ENCODE data around the gene ETV4.

DNA sequence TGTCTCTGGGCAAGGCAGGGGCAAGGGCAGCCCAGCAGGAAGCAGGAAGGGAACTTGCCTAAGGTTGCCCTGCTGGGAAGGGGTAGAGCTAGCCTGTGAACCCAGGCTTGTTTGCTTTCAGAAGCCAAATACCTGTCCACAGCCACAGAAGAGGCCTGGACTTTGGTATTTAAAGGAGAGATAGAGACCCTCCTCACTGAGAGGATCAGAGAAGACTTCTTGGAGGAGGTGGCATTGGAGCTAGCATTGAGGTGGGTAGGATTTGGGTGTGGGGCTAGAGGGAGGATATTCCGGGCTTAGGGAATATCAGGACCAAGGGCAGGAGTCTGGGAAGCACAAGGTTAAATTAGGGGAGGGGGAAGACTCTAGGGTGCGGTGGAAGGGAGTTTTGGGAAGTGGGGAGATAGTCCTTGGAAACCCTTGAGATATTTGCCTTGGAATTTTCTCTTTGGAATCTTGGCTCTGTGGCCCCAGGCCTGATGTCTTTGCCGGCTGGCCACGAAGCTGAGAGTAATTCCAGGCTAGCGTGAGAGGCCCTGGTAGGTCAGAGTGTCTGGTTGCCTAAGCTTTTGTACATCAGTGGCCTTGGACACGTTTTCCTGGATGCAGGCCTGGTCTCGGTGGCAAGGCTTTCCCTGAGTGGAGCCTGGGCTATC lies 13.1 kb upstream of the ETV4 start:
- TF ChIP-seq, protein P1, sequence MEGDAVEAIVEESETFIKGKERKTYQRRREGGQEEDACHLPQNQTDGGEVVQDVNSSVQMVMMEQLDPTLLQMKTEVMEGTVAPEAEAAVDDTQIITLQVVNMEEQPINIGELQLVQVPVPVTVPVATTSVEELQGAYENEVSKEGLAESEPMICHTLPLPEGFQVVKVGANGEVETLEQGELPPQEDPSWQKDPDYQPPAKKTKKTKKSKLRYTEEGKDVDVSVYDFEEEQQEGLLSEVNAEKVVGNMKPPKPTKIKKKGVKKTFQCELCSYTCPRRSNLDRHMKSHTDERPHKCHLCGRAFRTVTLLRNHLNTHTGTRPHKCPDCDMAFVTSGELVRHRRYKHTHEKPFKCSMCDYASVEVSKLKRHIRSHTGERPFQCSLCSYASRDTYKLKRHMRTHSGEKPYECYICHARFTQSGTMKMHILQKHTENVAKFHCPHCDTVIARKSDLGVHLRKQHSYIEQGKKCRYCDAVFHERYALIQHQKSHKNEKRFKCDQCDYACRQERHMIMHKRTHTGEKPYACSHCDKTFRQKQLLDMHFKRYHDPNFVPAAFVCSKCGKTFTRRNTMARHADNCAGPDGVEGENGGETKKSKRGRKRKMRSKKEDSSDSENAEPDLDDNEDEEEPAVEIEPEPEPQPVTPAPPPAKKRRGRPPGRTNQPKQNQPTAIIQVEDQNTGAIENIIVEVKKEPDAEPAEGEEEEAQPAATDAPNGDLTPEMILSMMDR (IDR thresholded peaks at IDR 0.05 in 4 of 5, conservative IDR thresholded peaks at IDR 0.05 in 1 of 5): no peak
- no peak for TF ChIP-seq POLR2A (IDR thresholded peaks at IDR 0.05)
